RWPE1 (cell line): ENCODE data around the gene SPATA6L.

Source experiments
- CTCF ChIA-PET: fragments of 350-600 bp; sonication (Branson Sonifier 250); formaldehyde crosslinking; extraction: SDS; loops from one replicate; lab custom pipeline; 2021; lab: Yijun Ruan, JAX
- POLR2A ChIA-PET: fragments of 400-600 bp; formaldehyde crosslinking; extraction: SDS; loops from one replicate; lab custom pipeline; 2020; ENCODE audit warnings: antibody characterized with exemption; ENCODE audit not compliant: low non-redundant PET; lab: Yijun Ruan, JAX
- DNase-seq: peaks from one replicate; pipeline ENCODE4 v3.0.0; 2012; ENCODE audit warnings: low spot score
- H3K27ac ChIP-seq: fragments of 450-650 bp; 2 replicates; pipeline ENCODE4 v1.5.1; 2017
- TF ChIP-seq, protein P1 (sequence below): fragments of 450-650 bp; conservative IDR thresholded peaks from 2 replicates; pipeline ENCODE4 v1.5.1; 2017; ENCODE audit warnings: low read depth, mild to moderate bottlenecking

The SPATA6L gene, protein sequence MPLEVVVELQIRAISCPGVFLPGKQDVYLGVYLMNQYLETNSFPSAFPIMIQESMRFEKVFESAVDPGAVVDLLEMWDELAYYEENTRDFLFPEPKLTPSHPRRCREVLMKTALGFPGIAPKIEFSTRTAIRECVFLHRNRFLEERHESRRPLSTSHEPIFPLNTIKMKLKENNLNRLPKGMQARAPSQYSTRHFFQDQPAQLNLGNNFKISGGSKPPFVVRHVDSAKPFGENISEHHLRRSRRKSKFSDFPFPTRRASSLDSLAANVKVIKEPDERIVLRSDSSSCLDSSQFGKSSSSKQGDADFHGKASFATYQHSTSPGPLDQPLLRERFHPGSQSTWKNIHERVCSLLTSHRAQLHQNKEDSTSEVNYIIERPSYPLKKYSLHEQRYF

DNA sequence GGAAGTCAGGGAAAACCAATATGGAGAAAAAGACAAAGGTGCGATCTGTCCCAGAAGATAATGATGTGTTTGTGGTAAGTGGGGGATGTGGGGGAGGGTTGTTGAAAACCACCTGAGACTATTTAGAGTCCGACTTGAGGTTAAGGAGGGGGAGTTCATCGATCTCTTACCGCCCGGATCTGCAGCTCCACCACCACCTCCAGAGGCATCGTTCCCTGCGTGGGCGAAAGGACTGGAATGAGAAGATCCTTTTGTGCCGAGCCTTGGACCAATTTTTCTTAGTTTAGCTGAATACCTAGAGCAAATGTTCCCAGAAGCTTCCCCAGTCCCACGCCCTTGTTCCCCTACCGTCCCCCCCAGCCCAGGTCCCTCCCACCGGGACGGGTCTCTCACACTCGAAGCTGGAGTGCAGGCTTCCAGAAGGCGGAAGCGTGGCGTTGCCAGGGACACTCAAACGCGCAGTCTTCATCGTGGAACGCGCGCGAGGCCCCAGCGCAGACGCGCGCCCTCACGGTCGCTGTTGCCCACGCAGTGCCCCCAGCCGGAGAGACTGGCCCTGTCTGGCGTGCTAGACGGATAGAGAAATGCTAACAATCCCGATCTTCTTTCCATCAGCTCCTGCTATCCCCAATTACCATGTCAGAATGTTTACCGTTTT lies at the start of gene SPATA6L:
Gene SPATA6L (minus strand): TSS at position 439 of the 658 bp plus-strand sequence. CDS start 230 bp downstream, at position 209.
- CTCF ChIA-PET, result interaction anchor here (1.3 kb wide), 1 partner anchor 13 kb away, joined by 6 read pairs; the partner anchor contains the start of gene CDC37L1
- no peak for DNase-seq

DNA sequence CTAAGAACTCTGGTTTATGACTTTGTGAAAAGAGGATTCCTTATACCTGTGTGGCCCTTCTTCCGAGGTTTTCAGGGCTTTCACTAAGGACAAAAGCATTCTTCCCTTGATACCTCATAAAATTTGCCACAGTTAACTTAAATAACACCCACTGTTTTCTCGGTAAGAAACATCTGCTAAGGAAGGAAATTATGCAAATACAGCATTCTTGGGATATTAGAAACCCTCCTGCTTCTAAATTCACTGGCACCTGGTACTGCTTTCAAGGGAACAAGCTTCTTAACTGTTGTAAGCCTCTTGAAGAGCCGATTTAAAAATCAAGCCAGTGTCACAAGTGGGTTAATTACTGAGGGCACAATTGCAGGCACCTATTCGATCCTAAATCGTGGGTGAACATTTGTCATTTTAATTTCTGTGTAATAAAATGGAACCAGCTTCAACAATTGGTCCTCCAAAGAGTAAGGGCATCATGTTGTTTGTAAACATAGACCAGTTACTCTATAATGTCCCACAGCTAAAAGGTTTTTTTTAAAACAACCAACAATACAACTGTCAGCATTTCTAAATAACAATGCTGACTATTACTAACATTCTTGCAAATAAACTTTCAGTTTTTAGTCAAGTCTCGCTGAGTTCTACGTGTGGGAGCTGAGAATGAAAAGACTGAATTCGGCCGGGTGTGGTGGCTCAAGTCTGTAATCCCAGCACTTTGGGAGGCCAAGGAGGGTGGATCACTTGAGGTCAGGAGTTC lies 48.2 kb upstream of the SPATA6L start:
- H3K27ac ChIP-seq, result no peak overlapping the region
- POLR2A ChIA-PET, result no interaction called here
- CTCF ChIA-PET, result interaction anchor here (0.7 kb wide), 1 partner anchor 869 kb away, joined by 3 read pairs; no protein-coding TSS in a partner anchor
- TF ChIP-seq, protein P1, sequence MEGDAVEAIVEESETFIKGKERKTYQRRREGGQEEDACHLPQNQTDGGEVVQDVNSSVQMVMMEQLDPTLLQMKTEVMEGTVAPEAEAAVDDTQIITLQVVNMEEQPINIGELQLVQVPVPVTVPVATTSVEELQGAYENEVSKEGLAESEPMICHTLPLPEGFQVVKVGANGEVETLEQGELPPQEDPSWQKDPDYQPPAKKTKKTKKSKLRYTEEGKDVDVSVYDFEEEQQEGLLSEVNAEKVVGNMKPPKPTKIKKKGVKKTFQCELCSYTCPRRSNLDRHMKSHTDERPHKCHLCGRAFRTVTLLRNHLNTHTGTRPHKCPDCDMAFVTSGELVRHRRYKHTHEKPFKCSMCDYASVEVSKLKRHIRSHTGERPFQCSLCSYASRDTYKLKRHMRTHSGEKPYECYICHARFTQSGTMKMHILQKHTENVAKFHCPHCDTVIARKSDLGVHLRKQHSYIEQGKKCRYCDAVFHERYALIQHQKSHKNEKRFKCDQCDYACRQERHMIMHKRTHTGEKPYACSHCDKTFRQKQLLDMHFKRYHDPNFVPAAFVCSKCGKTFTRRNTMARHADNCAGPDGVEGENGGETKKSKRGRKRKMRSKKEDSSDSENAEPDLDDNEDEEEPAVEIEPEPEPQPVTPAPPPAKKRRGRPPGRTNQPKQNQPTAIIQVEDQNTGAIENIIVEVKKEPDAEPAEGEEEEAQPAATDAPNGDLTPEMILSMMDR, result no peak
- DNase-seq, result no peak

More for the DNA sequence above, at the start of gene SPATA6L:
- POLR2A ChIA-PET, result interaction anchor here (0.7 kb wide), 1 partner anchor 61 kb away, joined by 3 read pairs; no protein-coding TSS in a partner anchor
- H3K27ac ChIP-seq, result peak within 1 kb of the TSS; percentile 46
- TF ChIP-seq, protein P1, result peak; percentile 14; the same call in 1 of the 2 replicates

DNA sequence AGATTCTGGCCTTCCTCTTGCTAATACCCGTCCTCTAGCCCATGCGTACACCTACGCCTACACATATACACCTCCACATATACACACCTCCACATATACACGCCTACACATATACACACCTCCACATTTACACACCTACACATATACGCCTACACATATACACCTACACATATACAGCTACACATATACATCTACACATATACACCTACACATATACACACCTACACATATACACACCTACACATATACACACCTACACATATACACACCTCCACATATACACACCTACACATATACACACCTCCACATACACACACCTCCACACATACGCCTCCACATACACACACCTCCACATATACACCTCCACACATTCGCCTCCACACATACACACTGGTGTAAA lies 47.6 kb upstream of the SPATA6L start:
- POLR2A ChIA-PET, result no interaction called here
- TF ChIP-seq, protein P1, result no peak
- no peak overlapping the region for H3K27ac ChIP-seq
- CTCF ChIA-PET, result no interaction called here
- DNase-seq, result no peak

DNA sequence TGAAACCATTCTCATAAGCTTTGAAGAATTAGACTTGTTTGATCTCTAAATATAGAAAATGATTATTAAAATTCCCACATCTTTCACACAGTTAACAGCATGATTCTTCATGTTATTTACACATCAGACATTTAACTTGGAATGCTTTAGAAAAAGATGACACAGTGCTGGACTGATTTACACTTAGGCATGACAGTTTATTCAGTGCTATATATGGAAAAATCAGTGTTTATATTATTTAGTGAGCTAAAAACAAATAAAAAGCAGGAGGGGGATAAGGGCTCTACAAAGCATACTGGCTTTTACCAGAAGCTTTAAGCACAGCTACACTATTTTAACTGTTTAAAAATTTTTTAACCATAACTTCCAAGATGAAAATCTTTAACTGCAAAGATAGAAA lies 43.1 kb upstream of the SPATA6L start:
- no peak overlapping the region for H3K27ac ChIP-seq
- ChIA-PET POLR2A (no interaction called here), CTCF (interaction anchor here (0.7 kb wide), 1 partner anchor 60 kb away, joined by 4 read pairs; no protein-coding TSS in a partner anchor)
- DNase-seq, result no peak
- TF ChIP-seq, protein P1, result no peak

DNA sequence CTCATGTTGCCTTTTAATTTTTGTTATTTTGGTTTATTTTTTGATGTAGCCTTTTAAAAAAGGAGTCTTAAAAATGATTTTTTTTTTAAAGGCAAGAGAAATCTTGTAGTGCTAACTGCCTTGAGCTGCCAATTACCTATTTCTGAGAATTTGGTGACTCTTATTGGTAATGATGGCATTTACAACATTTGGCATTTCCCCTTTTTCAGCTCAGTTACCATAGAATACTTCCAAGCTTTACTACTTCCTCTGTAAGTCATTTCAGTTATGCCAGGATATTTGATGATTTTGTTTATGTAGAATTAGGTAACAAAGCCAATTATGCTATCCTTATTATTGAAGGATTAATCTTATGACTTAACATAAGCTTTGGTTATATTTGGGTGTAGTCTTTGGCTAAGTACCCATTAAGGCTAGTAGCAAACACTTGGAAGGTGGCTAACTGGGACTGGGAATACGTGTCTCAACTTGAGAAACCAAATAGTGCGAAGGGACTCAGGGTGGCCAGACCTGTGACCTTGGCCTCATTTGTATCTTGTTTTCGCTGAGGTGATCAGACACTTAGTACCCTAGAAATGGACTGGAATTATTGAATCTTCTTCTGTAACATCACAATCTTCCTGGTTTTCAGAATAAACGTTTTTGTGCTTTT lies 40.8 kb upstream of the SPATA6L start:
- no peak overlapping the region for H3K27ac ChIP-seq
- ChIA-PET CTCF (no interaction called here), POLR2A (no interaction called here)
- no peak for DNase-seq
- TF ChIP-seq, protein P1, result no peak
